IMR-90 (cell line): Measurements from ENCODE around the gene ZNF469. TPM values are rescaled to one million over a fixed set of nuclear protein-coding genes. Genes with fewer than 3 reads are reported as not detected.

Source experiments
- ATAC-seq: fragments of 200-7000 bp; cut with Tn5 transposase; 2 replicates; pipeline ENCODE4 v1.9.1; 2020; ENCODE audit warnings: low read depth, mild to moderate bottlenecking, moderate library complexity
- BruUV-seq: library from RNA; stranded (reverse); fragments of 400-500 nt; replicated peaks from 2 replicates; lab custom pipeline; 2021; lab: Mats Ljungman, UMichigan
- CTCF ChIA-PET: fragments of 300-600 bp; formaldehyde crosslinking; extraction: SDS; loops from one replicate; lab custom pipeline; 2021; ENCODE audit warnings: antibody characterized with exemption; lab: Yijun Ruan, JAX
- POLR2A ChIA-PET: fragments of 300-600 bp; sonication (Branson Sonifier 250); formaldehyde crosslinking; loops from one replicate; lab custom pipeline; 2022; ENCODE audit warnings: antibody characterized with exemption; ENCODE audit not compliant: unreplicated experiment; lab: Charles Lee
- DNase-seq: peaks from one replicate; pipeline ENCODE4 v3.0.0; 2013
- H2AFZ ChIP-seq: replicated peaks from 2 replicates; pipeline ENCODE3; 2013; ENCODE audit warnings: low read length, mild to moderate bottlenecking; ENCODE audit not compliant: poor library complexity
- H2AK5ac ChIP-seq: 2 replicates; pipeline ENCODE4 v1.6.1; 2013; ENCODE audit warnings: low read depth, low read length, inconsistent platforms
- H2AK9ac ChIP-seq: replicated peaks from 2 replicates; pipeline ENCODE3; 2013; ENCODE audit warnings: mild to moderate bottlenecking, low read depth, low read length, moderate library complexity; ENCODE audit not compliant: poor library complexity
- H2BK120ac ChIP-seq: 2 replicates; pipeline ENCODE4 v1.6.1; 2013; ENCODE audit warnings: low read depth, low read length, inconsistent platforms
- H2BK15ac ChIP-seq: 3 replicates; pipeline ENCODE4 v1.6.1; 2013; ENCODE audit warnings: low read depth, low read length, inconsistent platforms
- H2BK20ac ChIP-seq: 2 replicates; pipeline ENCODE4 v1.6.1; 2013; ENCODE audit warnings: low read depth, mild to moderate bottlenecking, inconsistent platforms, low read length, moderate library complexity
- H2BK5ac ChIP-seq: 2 replicates; pipeline ENCODE4 v1.6.1; 2013; ENCODE audit warnings: mild to moderate bottlenecking, low read depth, low read length, inconsistent platforms; ENCODE audit not compliant: poor library complexity, severe bottlenecking
- H3K14ac ChIP-seq: replicated peaks from 2 replicates; pipeline ENCODE4 v1.6.1; 2013; ENCODE audit warnings: low read depth, low read length, inconsistent platforms
- H3K18ac ChIP-seq: 2 replicates; pipeline ENCODE4 v1.6.1; 2013; ENCODE audit warnings: low read depth, low read length, control low read depth
- H3K23ac ChIP-seq: 2 replicates; pipeline ENCODE4 v1.6.1; 2013; ENCODE audit warnings: low read depth, low read length, inconsistent platforms
- H3K27ac ChIP-seq: 2 replicates; pipeline ENCODE4 v1.5.1; 2013; ENCODE audit warnings: mild to moderate bottlenecking, control low read depth, low read length; ENCODE audit not compliant: insufficient read depth
- H3K27me3 ChIP-seq: 2 replicates; pipeline ENCODE4 v1.6.1; 2013; ENCODE audit warnings: low read length; ENCODE audit not compliant: control insufficient read depth, insufficient read depth
- H3K36me3 ChIP-seq: 2 replicates; pipeline ENCODE4 v1.6.1; 2013; ENCODE audit warnings: low read length, mixed read lengths; ENCODE audit not compliant: control insufficient read depth, insufficient read depth
- H3K4ac ChIP-seq: 2 replicates; pipeline ENCODE4 v1.6.1; 2013; ENCODE audit warnings: low read depth, low read length, inconsistent platforms
- H3K4me1 ChIP-seq: 2 replicates; pipeline ENCODE4 v1.6.1; 2013; ENCODE audit warnings: low read length, mixed read lengths; ENCODE audit not compliant: control insufficient read depth, insufficient read depth
- H3K4me2 ChIP-seq: 2 replicates; pipeline ENCODE4 v1.6.1; 2013; ENCODE audit warnings: low read depth, mild to moderate bottlenecking, control low read depth, low read length, moderate library complexity
- H3K4me3 ChIP-seq: 2 replicates; pipeline ENCODE4 v1.5.1; 2013; ENCODE audit warnings: low read depth, mild to moderate bottlenecking, control low read depth, low read length, moderate library complexity; ENCODE audit not compliant: insufficient read depth
- H3K56ac ChIP-seq: 2 replicates; pipeline ENCODE4 v1.6.1; 2013; ENCODE audit warnings: low read length, inconsistent platforms; ENCODE audit not compliant: insufficient read depth; ENCODE audit errors: extremely low read depth
- H3K79me1 ChIP-seq, 2 experiments: 2 replicates each; pipeline ENCODE4 v1.6.1; 2013; ENCODE audit warnings: low read length in 2 of 2, inconsistent platforms in 1 of 2, low read depth in 1 of 2
- H3K9ac ChIP-seq: 2 replicates; pipeline ENCODE4 v1.6.1; 2013; ENCODE audit warnings: low read depth, low read length, control low read depth
- H3K9me1 ChIP-seq: 2 replicates; pipeline ENCODE4 v1.6.1; 2013; ENCODE audit warnings: low read length, inconsistent platforms; ENCODE audit not compliant: insufficient read depth
- H3K9me3 ChIP-seq: 2 replicates; pipeline ENCODE4 v1.6.1; 2013; ENCODE audit warnings: low read length; ENCODE audit not compliant: control insufficient read depth, insufficient read depth
- H4K20me1 ChIP-seq: 2 replicates; pipeline ENCODE4 v1.6.1; 2013; ENCODE audit warnings: low read length, inconsistent platforms; ENCODE audit not compliant: insufficient read depth
- H4K5ac ChIP-seq: 2 replicates; pipeline ENCODE4 v1.6.1; 2013; ENCODE audit warnings: mild to moderate bottlenecking, low read depth, low read length, control low read depth
- H4K8ac ChIP-seq, 2 experiments: 2 replicates each; pipeline ENCODE4 v1.6.1; 2013; ENCODE audit warnings: low read depth in 2 of 2, low read length in 2 of 2, control low read depth in 1 of 2, inconsistent platforms in 1 of 2
- H4K91ac ChIP-seq: 2 replicates; pipeline ENCODE4 v1.6.1; 2013; ENCODE audit warnings: low read depth, low read length, inconsistent platforms; ENCODE audit not compliant: insufficient read depth
- BHLHE40 ChIP-seq: fragments of 150-350 bp; IDR thresholded peaks from 2 replicates; pipeline ENCODE4 v1.6.1; 2016; ENCODE audit warnings: mild to moderate bottlenecking, low read depth, low read length
- CTCF ChIP-seq: conservative IDR thresholded peaks from 2 replicates; pipeline ENCODE4 v1.5.1; 2012; ENCODE audit warnings: mild to moderate bottlenecking, low read depth, low read length, improper control_type of control experiment
- ELK1 ChIP-seq: fragments of 150-350 bp; IDR thresholded peaks from 2 replicates; pipeline ENCODE4 v1.6.1; 2016; ENCODE audit warnings: low read depth, mild to moderate bottlenecking, low read length, moderate library complexity, borderline replicate concordance
- MAZ ChIP-seq: IDR thresholded peaks from 2 replicates; pipeline ENCODE4 v1.6.1; 2012; ENCODE audit warnings: low read depth, mild to moderate bottlenecking, low read length, improper control_type of control experiment, moderate library complexity, borderline replicate concordance
- MXI1 ChIP-seq: IDR thresholded peaks from 2 replicates; pipeline ENCODE4 v1.6.1; 2012; ENCODE audit warnings: low read depth, mild to moderate bottlenecking, low read length, moderate library complexity, borderline replicate concordance
- NFE2L2 ChIP-seq: fragments of 150-350 bp; IDR thresholded peaks from 2 replicates; pipeline ENCODE4 v1.6.1; 2016; ENCODE audit warnings: low read depth, mild to moderate bottlenecking, low read length
- RFX5 ChIP-seq: IDR thresholded peaks from 2 replicates; pipeline ENCODE4 v1.8.0; 2012; ENCODE audit warnings: low read depth, mild to moderate bottlenecking, low read length, moderate library complexity
- SMC3 ChIP-seq: fragments of 150-350 bp; IDR thresholded peaks from 2 replicates; pipeline ENCODE4 v1.6.1; 2016; ENCODE audit warnings: low read depth, mild to moderate bottlenecking, antibody characterized with exemption, low read length, moderate library complexity
- WGBS, 2 experiments: methylation state at CpG; one replicate each; pipeline versions ENCODE4 v1.1.5 to v1.1.7; 2013; ENCODE audit warnings: missing lambda C conversion rate in 2 of 2; ENCODE audit not compliant: insufficient read length in 1 of 2; ENCODE audit errors: extremely low coverage in 2 of 2; 5-methylcytosine and 5-hydroxymethylcytosine counted together
- dilution Hi-C: fragments of 300-500 bp; cut with HindIII; formaldehyde crosslinking; loops from one replicate; pipeline ENCODE4 v1.14.3; 2018; ENCODE audit warnings: low sequenced_read_pairs; ENCODE audit not compliant: unreplicated experiment
- in situ Hi-C: fragments of 300-500 bp; cut with MboI; formaldehyde crosslinking; loops from 3 replicates; pipeline ENCODE4 v1.14.3; 2019; ENCODE audit warnings: low sequenced_read_pairs, inconsistent platforms, mixed read lengths
- intact Hi-C: fragments of 100-400 bp; cut with micrococcal nuclease; formaldehyde crosslinking; loops from 2 replicates; pipeline ENCODE4 v1.10.0; 2022
- polyA plus RNA-seq, 3 experiments: library from polyadenylated mRNA; depleted of rRNA; stranded (reverse); fragments of >200 nt; gene quantifications; 2 replicates each; pipeline ENCODE4 v1.2.3, GENCODE V29; 2012; ENCODE audit warnings: low replicate concordance in 1 of 3
- total RNA-seq: library from RNA; depleted of rRNA; stranded (reverse); fragments of >200 nt; gene quantifications from 2 replicates; pipeline ENCODE4 v1.2.3, GENCODE V29; 2012

ZNF469 gene
- total and polyA plus RNA-seq, 2 of the 4 experiments (the other 2 are of a cell fraction), result 1.1 to 13.3 TPM

- no peak overlapping the region for H2BK5ac ChIP-seq
- H2AK9ac ChIP-seq, result peak overlapping the region; percentile 57
- POLR2A ChIA-PET, result no interaction called here
Observed at GRCh38 chr16:88342491-88342890, 40.3 kb upstream of the ZNF469 start.

More at GRCh38 chr16:88342491-88342890, 40.3 kb upstream of the ZNF469 start:
- Histone ChIP-seq H3K4me2 (no peak overlapping the region), H3K56ac (no peak overlapping the region), H3K18ac (no peak overlapping the region), H3K27ac (no peak overlapping the region), H4K8ac (no peak overlapping the region), H2BK120ac (no peak overlapping the region), H3K9me1 (no peaks in the 10 kb centered on the region), H3K4ac (no peak overlapping the region), H3K4me3 (no peak overlapping the region), H3K79me1 (no peaks in the 10 kb centered on the region), H3K36me3 (no peaks in the 10 kb centered on the region), H4K91ac (no peak overlapping the region), H2AFZ (no peak overlapping the region), H3K14ac (no peak overlapping the region), H3K4me1 (no peaks in the 10 kb centered on the region), H3K27me3 (no peaks in the 10 kb centered on the region), H2BK15ac (0 out of 3 replicates have a peak overlapping the region, but pooled peaks have one; percentile 51), H4K20me1 (no peaks in the 10 kb centered on the region), H2BK20ac (no peak overlapping the region), H3K9ac (no peak overlapping the region), H2AK5ac (peak overlapping the region; percentile 8; the same call in 1 of the 2 replicates), H4K5ac (no peak overlapping the region), H3K9me3 (peaks cover 13% of the 10 kb centered on the region), H3K23ac (no peak overlapping the region)
- 100% methylated on average over 3 of the region's 16 CpGs; no CpG with 5 or more reads in 1 of the 2 experiments for WGBS, 2 experiments
- dilution Hi-C loops, result no loop called here
- CTCF ChIA-PET, result no interaction called here
- DNase-seq, result no peak
- intact Hi-C loops, result no loop called here
- no TSS peak for BruUV-seq
- in situ Hi-C loops, result no loop called here
- TF ChIP-seq NFE2L2 (no peak), RFX5 (no peak), BHLHE40 (no peak), MXI1 (no peak), ELK1 (no peak), SMC3 (no peak), CTCF (no peak), MAZ (no peak)
- ATAC-seq, result no peak
